Fibroblast of lung (primary cell): ENCODE results near the gene HSPA2. TPM values are rescaled to one million over a fixed set of nuclear protein-coding genes. Genes with fewer than 3 reads are reported as not detected.

ENCODE experiments used
- DNase-seq, 2 donors: peaks; one replicate each; pipeline versions ENCODE4 v3.0.0 to v3.0.0-alpha.2; 2010; ENCODE audit warnings: low read depth in 2 of 2
- H2AFZ ChIP-seq: 2 replicates; pipeline ENCODE4 v1.5.1; 2012; ENCODE audit warnings: low read length, control low read depth, inconsistent platforms
- H3K27ac ChIP-seq: 2 replicates; pipeline ENCODE4 v1.5.1; 2011; ENCODE audit warnings: low read length, control low read depth; ENCODE audit not compliant: insufficient read depth
- H3K27me3 ChIP-seq: 2 replicates; pipeline ENCODE4 v1.5.1; 2011; ENCODE audit warnings: mild to moderate bottlenecking, low read length; ENCODE audit not compliant: control insufficient read depth, insufficient read depth
- H3K36me3 ChIP-seq: 2 replicates; pipeline ENCODE4 v1.5.1; 2011; ENCODE audit warnings: low read length; ENCODE audit not compliant: control insufficient read depth, insufficient read depth
- H3K4me1 ChIP-seq: 2 replicates; pipeline ENCODE4 v1.5.1; 2011; ENCODE audit warnings: low read length; ENCODE audit not compliant: control insufficient read depth, insufficient read depth; ENCODE audit errors: extremely low read depth
- H3K4me2 ChIP-seq: 2 replicates; pipeline ENCODE4 v1.5.1; 2011; ENCODE audit warnings: low read length, control low read depth; ENCODE audit not compliant: insufficient read depth; ENCODE audit errors: extremely low read depth
- H3K4me3 ChIP-seq, 4 experiments: fragments of 200-600 bp in 1 of 4; sonication (generic) in 1 of 4; replicated peaks in 1 of 4; 2 replicates each; pipeline ENCODE4 v1.5.1; 2011 to 2016; ENCODE audit warnings: low read length in 4 of 4, low read depth in 3 of 4, mild to moderate bottlenecking in 3 of 4, control low read depth in 2 of 4, inconsistent platforms in 1 of 4, mixed read lengths in 1 of 4; ENCODE audit not compliant: insufficient read depth in 1 of 4; ENCODE audit errors: control extremely low read depth in 1 of 4
- H3K79me2 ChIP-seq: 2 replicates; pipeline ENCODE4 v1.5.1; 2012; ENCODE audit warnings: mild to moderate bottlenecking, low read length, inconsistent platforms; ENCODE audit not compliant: control insufficient read depth, insufficient read depth
- H3K9ac ChIP-seq: 2 replicates; pipeline ENCODE4 v1.5.1; 2011; ENCODE audit warnings: mild to moderate bottlenecking, low read length, control low read depth; ENCODE audit not compliant: insufficient read depth
- H3K9me3 ChIP-seq: 2 replicates; pipeline ENCODE4 v1.5.1; 2012; ENCODE audit warnings: low read depth, low read length; ENCODE audit not compliant: control insufficient read depth, insufficient read depth
- H4K20me1 ChIP-seq: 2 replicates; pipeline ENCODE4 v1.5.1; 2011; ENCODE audit warnings: low read length; ENCODE audit not compliant: control insufficient read depth, insufficient read depth; ENCODE audit errors: extremely low read depth
- EZH2 ChIP-seq: IDR thresholded peaks from 2 replicates; pipeline ENCODE4 v1.5.1; 2012; ENCODE audit warnings: low read length, control low read depth, mild to moderate bottlenecking; ENCODE audit errors: missing control alignments
- polyA plus RNA-seq, 2 donors: library from polyadenylated mRNA; depleted of rRNA in 1 of 2; stranded (reverse) in 1 of 2; unstranded in 1 of 2; fragments of >200 nt; gene quantifications; 2 replicates each; pipeline ENCODE4 v1.2.1, GENCODE V29; 2011 to 2012; ENCODE audit warnings: missing spikeins in 1 of 2
- total RNA-seq: library from RNA; depleted of rRNA; stranded (reverse); fragments of >200 nt; gene quantifications from 2 replicates; pipeline ENCODE4 v1.2.1, GENCODE V29; 2014
- TF ChIP-seq, protein P1 (sequence below), 2 donors: IDR thresholded peaks in 1 of 2; conservative IDR thresholded peaks in 1 of 2; 1 replicate in 1 of 2; 2 replicates in 1 of 2; pipeline ENCODE4 v1.5.1; 2011 to 2012; ENCODE audit warnings: low read length in 2 of 2, control low read depth in 1 of 2, inconsistent platforms in 1 of 2, low read depth in 1 of 2, mild to moderate bottlenecking in 1 of 2

Gene HSPA2
- total and polyA plus RNA-seq, 2 donors (not counting 1 experiment from before 2014, with no cell fraction given): 9.9 to 50.0 TPM

DNA sequence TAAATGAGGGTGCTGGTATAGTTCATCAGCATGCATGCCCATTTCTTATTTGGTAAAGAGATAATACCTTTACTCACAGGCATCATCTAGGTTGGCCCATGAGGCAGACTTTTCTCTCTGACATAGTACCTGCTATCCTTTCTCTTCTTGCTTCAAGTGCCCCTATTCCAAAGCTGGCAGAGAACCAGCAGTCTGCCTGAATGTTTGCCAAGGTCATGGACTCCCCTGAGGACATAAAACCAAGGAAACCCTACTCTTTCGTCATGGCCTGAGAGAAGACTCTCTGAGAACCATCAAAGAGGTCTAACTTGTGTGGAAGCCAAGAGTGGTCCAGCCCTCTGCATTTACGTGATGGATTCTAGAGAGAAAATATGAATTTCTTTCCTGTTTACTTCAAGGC is 21.1 kb downstream of the HSPA2 start:
- Histone ChIP-seq H3K27ac (no peak overlapping the region), H3K4me1 (no peaks in the 10 kb centered on the region), H3K4me2 (no peak overlapping the region), H2AFZ (no peak overlapping the region), H3K9me3 (no peaks in the 10 kb centered on the region), H3K36me3 (no peaks in the 10 kb centered on the region), H3K79me2 (no peaks in the 10 kb centered on the region), H3K4me3 (no peak overlapping the region), H3K27me3 (no peaks in the 10 kb centered on the region), H4K20me1 (no peaks in the 10 kb centered on the region), H3K9ac (no peak overlapping the region)
- TF ChIP-seq EZH2: no peak
- TF ChIP-seq, protein P1, sequence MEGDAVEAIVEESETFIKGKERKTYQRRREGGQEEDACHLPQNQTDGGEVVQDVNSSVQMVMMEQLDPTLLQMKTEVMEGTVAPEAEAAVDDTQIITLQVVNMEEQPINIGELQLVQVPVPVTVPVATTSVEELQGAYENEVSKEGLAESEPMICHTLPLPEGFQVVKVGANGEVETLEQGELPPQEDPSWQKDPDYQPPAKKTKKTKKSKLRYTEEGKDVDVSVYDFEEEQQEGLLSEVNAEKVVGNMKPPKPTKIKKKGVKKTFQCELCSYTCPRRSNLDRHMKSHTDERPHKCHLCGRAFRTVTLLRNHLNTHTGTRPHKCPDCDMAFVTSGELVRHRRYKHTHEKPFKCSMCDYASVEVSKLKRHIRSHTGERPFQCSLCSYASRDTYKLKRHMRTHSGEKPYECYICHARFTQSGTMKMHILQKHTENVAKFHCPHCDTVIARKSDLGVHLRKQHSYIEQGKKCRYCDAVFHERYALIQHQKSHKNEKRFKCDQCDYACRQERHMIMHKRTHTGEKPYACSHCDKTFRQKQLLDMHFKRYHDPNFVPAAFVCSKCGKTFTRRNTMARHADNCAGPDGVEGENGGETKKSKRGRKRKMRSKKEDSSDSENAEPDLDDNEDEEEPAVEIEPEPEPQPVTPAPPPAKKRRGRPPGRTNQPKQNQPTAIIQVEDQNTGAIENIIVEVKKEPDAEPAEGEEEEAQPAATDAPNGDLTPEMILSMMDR (conservative IDR thresholded peaks at IDR 0.05 in 1 of 2, IDR thresholded peaks at IDR 0.05 in 1 of 2; ENCODE audit: low read depth in 1 of 2, low read length in 2 of 2): no peak
- DNase-seq: no peak

DNA sequence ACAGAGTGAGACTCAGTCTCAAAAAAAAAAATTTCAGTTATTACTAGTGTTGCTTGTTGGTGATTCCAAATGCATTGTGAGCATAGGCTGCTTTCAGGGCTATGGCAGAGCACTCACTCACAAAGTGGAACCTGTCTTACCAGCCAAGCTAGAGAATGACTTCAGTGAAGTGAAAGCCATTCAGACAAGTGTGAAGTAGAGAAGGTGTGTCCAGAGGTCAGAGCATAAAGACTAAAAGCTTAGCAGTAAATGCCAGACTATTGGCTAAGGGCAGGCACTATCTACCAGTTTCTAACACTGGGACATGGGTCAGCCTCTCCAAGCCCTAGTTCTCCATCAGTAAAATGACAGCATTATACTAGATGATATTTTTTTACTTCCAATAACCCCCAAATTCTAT is 21.9 kb downstream of the HSPA2 start:
- Histone ChIP-seq H3K4me2 (no peak overlapping the region), H4K20me1 (no peaks in the 10 kb centered on the region), H3K4me1 (no peaks in the 10 kb centered on the region), H3K9me3 (no peaks in the 10 kb centered on the region), H3K4me3 (no peak overlapping the region), H3K27me3 (no peaks in the 10 kb centered on the region), H3K27ac (no peak overlapping the region), H3K9ac (no peak overlapping the region), H2AFZ (no peak overlapping the region), H3K36me3 (no peaks in the 10 kb centered on the region), H3K79me2 (no peaks in the 10 kb centered on the region)
- TF ChIP-seq, protein P1 (conservative IDR thresholded peaks at IDR 0.05 in 1 of 2, IDR thresholded peaks at IDR 0.05 in 1 of 2; ENCODE audit: low read depth in 1 of 2, low read length in 2 of 2): no peak
- no peak for TF ChIP-seq EZH2
- no peak for DNase-seq

DNA sequence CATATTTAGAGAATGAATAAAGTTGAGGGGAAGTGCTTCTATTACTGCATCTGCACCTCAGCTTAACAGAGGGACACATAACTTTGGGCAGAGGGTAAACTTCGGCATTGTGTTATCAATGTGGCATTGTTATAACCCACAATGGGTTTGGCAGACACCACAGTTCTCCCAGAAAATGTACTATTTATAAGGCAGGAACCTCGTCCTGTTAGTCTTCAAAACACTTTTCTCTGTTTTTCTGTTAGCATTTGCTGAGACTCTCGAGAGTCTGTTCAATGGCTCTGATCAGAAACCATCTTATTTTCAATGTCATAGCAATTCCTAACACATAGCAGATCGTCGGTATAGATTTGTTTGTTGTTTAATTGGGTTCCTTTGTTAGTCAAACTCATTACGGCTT is 23.2 kb downstream of the HSPA2 start:
- DNase-seq: peak in 1 of 2 donors; percentile 19
- no peaks in the 10 kb centered on the region for H3K79me2 ChIP-seq
- H3K9ac ChIP-seq: no peak overlapping the region
- TF ChIP-seq EZH2: no peak
- TF ChIP-seq, protein P1 (conservative IDR thresholded peaks at IDR 0.05 in 1 of 2, IDR thresholded peaks at IDR 0.05 in 1 of 2; ENCODE audit: low read depth in 1 of 2, low read length in 2 of 2): no peak
- H3K9me3 ChIP-seq: no peaks in the 10 kb centered on the region
- H3K27ac ChIP-seq: no peak overlapping the region
- H3K27me3 ChIP-seq: no peaks in the 10 kb centered on the region
- no peaks in the 10 kb centered on the region for H4K20me1 ChIP-seq
- H3K4me3 ChIP-seq: no peak overlapping the region
- H3K4me2 ChIP-seq: no peak overlapping the region
- no peaks in the 10 kb centered on the region for H3K36me3 ChIP-seq
- no peak overlapping the region for H2AFZ ChIP-seq
- peaks cover 2% of the 10 kb centered on the region for H3K4me1 ChIP-seq
